K562 (cell line): ENCODE results near the gene AKAP10.
"Not testable (repeated sequence)": the region's sequence is repeated elsewhere in the genome, so short reads cannot be mapped to it uniquely, and the experiment has no call there.

Source experiments
- PHB2 ChIP-seq: fragments of 450-650 bp; IDR thresholded peaks from 2 replicates; pipeline ENCODE4 v1.6.1; 2017; ENCODE audit warnings: low read depth
- POLR2A ChIP-seq: fragments of 450-650 bp; conservative IDR thresholded peaks from 2 replicates; pipeline ENCODE4 v1.6.1; 2016
- ZBTB7A ChIP-seq: IDR thresholded peaks from 2 replicates; pipeline ENCODE4 v1.6.1; 2011; ENCODE audit warnings: low read depth, mild to moderate bottlenecking, low read length, moderate library complexity, borderline replicate concordance; ENCODE audit not compliant: control insufficient read depth
- ZNF24 ChIP-seq: fragments of 450-650 bp; IDR thresholded peaks from 2 replicates; pipeline ENCODE4 v1.6.1; 2016

DNA sequence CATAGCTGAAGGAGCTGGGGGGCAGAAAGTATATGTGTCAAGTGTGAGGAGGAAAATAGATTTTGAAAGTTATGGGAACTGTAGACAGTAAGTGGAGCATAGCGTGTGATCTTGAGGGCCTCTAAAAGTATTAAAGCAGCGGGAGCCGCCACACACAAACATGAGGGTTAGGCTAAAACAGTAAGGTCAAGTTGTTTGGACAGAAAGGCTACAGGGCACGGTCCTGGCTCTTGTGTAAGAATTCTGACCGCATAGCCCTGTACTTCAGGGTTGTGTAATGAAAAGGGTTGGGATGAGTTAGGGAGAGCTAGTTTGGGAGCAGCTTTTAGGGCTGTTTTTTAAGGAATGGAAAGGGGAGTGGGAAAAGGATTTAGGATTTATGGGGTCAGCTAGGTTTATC, 87.1 kb downstream of the AKAP10 start:
- TF ChIP-seq ZNF24, PHB2, POLR2A, ZBTB7A: not testable (repeated sequence)
